AG20443 (cell line): ENCODE measurements around the gene GALNT1.

Source experiments
- DNase-seq: peaks from one replicate; pipeline ENCODE4 v3.0.0; 2012; ENCODE audit warnings: low spot score, mixed read lengths

GALNT1 gene

GRCh38 chr18:35618696-35619095 lies 37.2 kb downstream of the GALNT1 start:
- DNase-seq = peak; percentile 22

GRCh38 chr18:35619464-35619863 lies 37.9 kb downstream of the GALNT1 start:
- peak; percentile 49 for DNase-seq

GRCh38 chr18:35619941-35620340 lies 38.4 kb downstream of the GALNT1 start:
- DNase-seq = no peak

GRCh38 chr18:35620765-35621164 lies 39.2 kb downstream of the GALNT1 start:
- no peak for DNase-seq

GRCh38 chr18:35623255-35623654 lies 41.7 kb downstream of the GALNT1 start:
- DNase-seq = no peak

GRCh38 chr18:35624146-35624545 lies 42.6 kb downstream of the GALNT1 start:
- no peak for DNase-seq

GRCh38 chr18:35625232-35625631 lies 43.7 kb downstream of the GALNT1 start:
- DNase-seq = no peak

GRCh38 chr18:35633761-35634160 lies 52.2 kb downstream of the GALNT1 start:
- DNase-seq = no peak

GRCh38 chr18:35634323-35634722 lies 52.8 kb downstream of the GALNT1 start:
- no peak for DNase-seq

GRCh38 chr18:35635170-35635569 lies 53.6 kb downstream of the GALNT1 start:
- DNase-seq = peak; percentile 26

- DNase-seq = no peak
These were observed 55.7 kb downstream of the GALNT1 start for GRCh38 chr18:35637227-35637626.

GRCh38 chr18:35639296-35639695 lies 57.8 kb downstream of the GALNT1 start:
- no peak for DNase-seq

- DNase-seq = no peak
These were observed 59.9 kb downstream of the GALNT1 start for GRCh38 chr18:35641467-35641866.

GRCh38 chr18:35641916-35642315 lies 60.4 kb downstream of the GALNT1 start:
- no peak for DNase-seq

GRCh38 chr18:35642802-35643201 lies 61.3 kb downstream of the GALNT1 start:
- no peak for DNase-seq

GRCh38 chr18:35646449-35646848 lies 64.9 kb downstream of the GALNT1 start:
- no peak for DNase-seq

- DNase-seq = no peak
These were observed 72.0 kb downstream of the GALNT1 start for GRCh38 chr18:35653392-35654135.

- DNase-seq = no peak
These were observed 76.6 kb downstream of the GALNT1 start for GRCh38 chr18:35658112-35658511.

- DNase-seq = no peak
These were observed 80.1 kb downstream of the GALNT1 start for GRCh38 chr18:35661483-35662146.

GRCh38 chr18:35662293-35663062 lies 80.9 kb downstream of the GALNT1 start:
- no peak for DNase-seq

- DNase-seq = peak; percentile 15
These were observed 90.5 kb downstream of the GALNT1 start for GRCh38 chr18:35671966-35672603.

- no peak for DNase-seq
These were observed 91.4 kb downstream of the GALNT1 start for GRCh38 chr18:35672897-35673296.
